K562 (cell line): ENCODE results near the gene LEMD3. TPM values are rescaled to one million over a fixed set of nuclear protein-coding genes. Genes with fewer than 3 reads are reported as not detected.

Experiments used
- ATAC-seq: fragments of 200-7000 bp; cut with Tn5 transposase; 3 replicates; pipeline ENCODE4 v1.9.1; 2020; ENCODE audit warnings: moderate library complexity
- BruUV-seq: library from RNA; stranded (reverse); fragments of 400-500 nt; replicated peaks from 2 replicates; lab custom pipeline; 2021; lab: Mats Ljungman, UMichigan
- CTCF ChIA-PET: fragments of 300-600 bp; formaldehyde crosslinking; extraction: SDS; loops from one replicate; lab custom pipeline; 2021; ENCODE audit warnings: low intra/inter-chr PET ratio; lab: Yijun Ruan, JAX
- POLR2A ChIA-PET: fragments of 300-600, 350-650 bp; sonication (Branson Sonifier 250); formaldehyde crosslinking; extraction: SDS; loops from one replicate; lab custom pipeline; 2021; ENCODE audit warnings: antibody characterized with exemption, inconsistent platforms; lab: Yijun Ruan, JAX
- DNase-seq, 4 experiments: peaks; one replicate each; pipeline versions ENCODE4 v3.0.0 to v3.0.0-alpha.2; 2011 to 2018; ENCODE audit warnings: low spot score in 3 of 4, mixed read lengths in 3 of 4; ENCODE audit errors: extremely low read depth in 1 of 4
- FAIRE-seq: peaks from 2 replicates; lab custom pipeline; 2011; peaks lifted over from hg19 to GRCh38; lab: Jason Lieb, UNC
- H2AFZ ChIP-seq: 2 replicates; pipeline ENCODE4 v1.6.0; 2011; ENCODE audit warnings: low read depth, low read length, control low read depth, inconsistent platforms
- H3K27ac ChIP-seq: fragments of 200-600 bp; 3 replicates; pipeline ENCODE4 v1.8.0; 2011; ENCODE audit warnings: low read depth, mild to moderate bottlenecking, control low read depth, inconsistent platforms, low read length, moderate library complexity, mixed read lengths; ENCODE audit errors: extremely low read depth
- H3K27me3 ChIP-seq, 2 experiments: fragments of 300-600 bp in 1 of 2; 2 replicates in 1 of 2; 3 replicates in 1 of 2; pipeline versions ENCODE4 v1.6.0 to v1.8.0; 2011; ENCODE audit warnings: inconsistent platforms in 2 of 2, low read length in 2 of 2, mild to moderate bottlenecking in 1 of 2, mixed read lengths in 1 of 2, moderate library complexity in 1 of 2; ENCODE audit not compliant: control insufficient read depth in 2 of 2, insufficient read depth in 2 of 2
- H3K36me3 ChIP-seq: fragments of 300-600 bp; 3 replicates; pipeline ENCODE4 v1.8.0; 2011; ENCODE audit warnings: mild to moderate bottlenecking, low read length, inconsistent platforms; ENCODE audit not compliant: control insufficient read depth, insufficient read depth
- H3K4me1 ChIP-seq, 2 experiments: fragments of 200-600 bp in 1 of 2; replicated peaks in 1 of 2; 2 replicates in 1 of 2; 3 replicates in 1 of 2; pipeline versions ENCODE4 v1.5.1 to v1.8.0; 2011; ENCODE audit warnings: inconsistent platforms in 2 of 2, low read length in 2 of 2, mild to moderate bottlenecking in 1 of 2, mixed read lengths in 1 of 2, moderate library complexity in 1 of 2; ENCODE audit not compliant: control insufficient read depth in 2 of 2, insufficient read depth in 2 of 2
- H3K4me2 ChIP-seq: 2 replicates; pipeline ENCODE4 v1.6.1; 2011; ENCODE audit warnings: low read length, control low read depth, inconsistent platforms, mixed read lengths; ENCODE audit not compliant: insufficient read depth
- H3K4me3 ChIP-seq: fragments of 200-600 bp; sonication (generic), shearing (Covaris generic); 2 replicates; pipeline ENCODE4 v1.5.1; 2016; ENCODE audit warnings: control low read depth, inconsistent platforms
- H3K79me2 ChIP-seq: fragments of 200-600 bp; 3 replicates; pipeline ENCODE4 v1.8.0; 2011; ENCODE audit warnings: low read length, inconsistent platforms; ENCODE audit not compliant: control insufficient read depth, insufficient read depth
- H3K9ac ChIP-seq, 2 experiments: 2 replicates each; pipeline versions ENCODE4 v1.6.0 to v1.6.1; 2011; ENCODE audit warnings: low read depth in 2 of 2, low read length in 2 of 2, control low read depth in 1 of 2, inconsistent platforms in 1 of 2, mild to moderate bottlenecking in 1 of 2, mixed read lengths in 1 of 2; ENCODE audit not compliant: insufficient read depth in 1 of 2
- H3K9me1 ChIP-seq: one replicate; pipeline ENCODE4 v1.6.0; 2011; ENCODE audit warnings: inconsistent platforms, mild to moderate bottlenecking, low read length, moderate library complexity; ENCODE audit not compliant: control insufficient read depth, insufficient read depth
- H3K9me3 ChIP-seq: replicated peaks from 2 replicates; pipeline ENCODE4 v1.5.1; 2011; ENCODE audit warnings: low read depth, low read length, inconsistent platforms; ENCODE audit not compliant: control insufficient read depth, insufficient read depth
- H4K20me1 ChIP-seq: replicated peaks from 2 replicates; pipeline ENCODE4 v1.6.1; 2011; ENCODE audit warnings: low read length, inconsistent platforms, mixed read lengths; ENCODE audit not compliant: control insufficient read depth, insufficient read depth
- KLF1 ChIP-seq: fragments of 450-650 bp; IDR thresholded peaks from 2 replicates; pipeline ENCODE4 v1.6.1; 2016; ENCODE audit warnings: missing genetic modification characterization, missing compliant biosample characterization
- PBX2 ChIP-seq, 2 experiments: IDR thresholded peaks in 1 of 2; conservative IDR thresholded peaks in 1 of 2; 2 replicates each; pipeline ENCODE4 v1.6.1; 2016; ENCODE audit warnings: low read depth in 2 of 2, mild to moderate bottlenecking in 1 of 2, missing compliant biosample characterization in 1 of 2, missing genetic modification characterization in 1 of 2, moderate library complexity in 1 of 2
- POLR2A ChIP-seq: fragments of 450-650 bp; conservative IDR thresholded peaks from 2 replicates; pipeline ENCODE4 v1.6.1; 2016
- SMARCA4 ChIP-seq: fragments of 450-650 bp; IDR thresholded peaks from 2 replicates; pipeline ENCODE4 v1.6.1; 2016
- ZNF23 ChIP-seq: fragments of 250-450 bp; sonication (Bioruptor Pico); IDR thresholded peaks from 2 replicates; pipeline ENCODE4 v1.4.0; 2020; ENCODE audit warnings: mild to moderate bottlenecking
- WGBS: fragments of 100-300 bp; shearing (Covaris generic); methylation state at CpG from one replicate; pipeline ENCODE4 v1.1.6; 2016; ENCODE audit warnings: low coverage, mixed read lengths; ENCODE audit not compliant: insufficient coverage; ENCODE audit errors: missing lambda C conversion rate; 5-methylcytosine and 5-hydroxymethylcytosine counted together
- in situ Hi-C: fragments of 300-500 bp; cut with MboI; formaldehyde crosslinking; loops from 4 replicates; pipeline ENCODE4 v1.15.0; 2018; ENCODE audit warnings: inconsistent platforms, mixed read lengths
- intact Hi-C: fragments of 100-400 bp; cut with micrococcal nuclease; formaldehyde crosslinking; loops from 2 replicates; pipeline ENCODE4 v1.14.2; 2022
- polyA plus RNA-seq, 8 experiments: library from polyadenylated mRNA; depleted of rRNA in 4 of 8; stranded (reverse) in 5 of 8; unstranded in 3 of 8; fragments of >200 nt; fragmentation: Nextera tagmentation in 2 of 8; fragmentation: Illumina TruSeq in 1 of 8; extraction: Ambion mirVana in 2 of 8; extraction: Trizol in 1 of 8; gene quantifications; 2 replicates each; pipeline versions ENCODE4 v1.2.1 to v1.2.3, GENCODE V29; 2011 to 2014; ENCODE audit warnings: inconsistent platforms in 1 of 8, missing spikeins in 1 of 8
- total RNA-seq, 7 experiments: library from RNA; depleted of rRNA in 6 of 7; stranded (reverse); fragments of >200 nt in 6 of 7; fragmentation: Illumina TruSeq in 2 of 7; extraction: Trizol in 2 of 7; gene quantifications; 2 replicates each; pipeline versions ENCODE4 v1.2.1 to v1.2.3, GENCODE V29; 2011 to 2021; ENCODE audit warnings: low replicate concordance in 1 of 7

LEMD3 gene
- total and polyA plus RNA-seq, 9 of the 15 experiments (the other 6 are each of a cell fraction or from before 2014, with no cell fraction given), result 6.8 to 37.4 (median 17.2) TPM

GRCh38 chr12:65292241-65292640 lies 122.9 kb downstream of the LEMD3 start (continued):
- TF ChIP-seq SMARCA4, result no peak

GRCh38 chr12:65293735-65294134 lies 124.4 kb downstream of the LEMD3 start:
- DNase-seq (no peak), FAIRE-seq (no peak), ATAC-seq (no peak)
- 0% methylated on average over 1 of the region's 1 CpG for WGBS
- in situ Hi-C loops (no loop called here), intact Hi-C loops (no loop called here)
- ChIA-PET POLR2A (interaction anchor here (0.8 kb wide), 1 partner anchor 386 kb away, joined by 3 read pairs; no protein-coding TSS in a partner anchor), CTCF (no interaction called here)
- TF ChIP-seq PBX2 (CRISPR knock-in tag; IDR thresholded peaks at IDR 0.05; ENCODE audit: low read depth), result no peak
- no peak for TF ChIP-seq PBX2 (tag; conservative IDR thresholded peaks at IDR 0.05; ENCODE audit: low read depth)
- TF ChIP-seq POLR2A, result no peak
- TF ChIP-seq ZNF23 (CRISPR knock-in tag), result no peak
- TF ChIP-seq KLF1, result no peak
- Histone ChIP-seq H2AFZ (no peak overlapping the region), H4K20me1 (no peaks in the 10 kb centered on the region), H3K4me2 (no peak overlapping the region), H3K27me3 (no peaks in the 10 kb centered on the region), H3K4me3 (no peak overlapping the region), H3K36me3 (no peaks in the 10 kb centered on the region), H3K9me3 (no peaks in the 10 kb centered on the region), H3K9me1 (no peaks in the 10 kb centered on the region), H3K4me1 (no peaks in the 10 kb centered on the region), H3K79me2 (no peaks in the 10 kb centered on the region), H3K27ac (no peak overlapping the region), H3K9ac (no peak overlapping the region)
- BruUV-seq, result no TSS peak
